OCI-LY7 (cell line): ENCODE data around the gene ASCL5.

Source experiments
- CTCF ChIP-seq: fragments of 200-600 bp; sonication (generic); conservative IDR thresholded peaks from 2 replicates; pipeline ENCODE4 v1.5.1; 2014; ENCODE audit warnings: mild to moderate bottlenecking, antibody characterized with exemption, low read length, moderate library complexity, mixed read lengths
- EZH2phosphoT487 ChIP-seq: fragments of 200-600 bp; sonication (generic); IDR thresholded peaks from 2 replicates; pipeline ENCODE4 v1.6.1; 2018; ENCODE audit warnings: low read depth, borderline replicate concordance, mild to moderate bottlenecking, mixed run types, antibody characterized with exemption, low read length, moderate library complexity, mixed read lengths

DNA sequence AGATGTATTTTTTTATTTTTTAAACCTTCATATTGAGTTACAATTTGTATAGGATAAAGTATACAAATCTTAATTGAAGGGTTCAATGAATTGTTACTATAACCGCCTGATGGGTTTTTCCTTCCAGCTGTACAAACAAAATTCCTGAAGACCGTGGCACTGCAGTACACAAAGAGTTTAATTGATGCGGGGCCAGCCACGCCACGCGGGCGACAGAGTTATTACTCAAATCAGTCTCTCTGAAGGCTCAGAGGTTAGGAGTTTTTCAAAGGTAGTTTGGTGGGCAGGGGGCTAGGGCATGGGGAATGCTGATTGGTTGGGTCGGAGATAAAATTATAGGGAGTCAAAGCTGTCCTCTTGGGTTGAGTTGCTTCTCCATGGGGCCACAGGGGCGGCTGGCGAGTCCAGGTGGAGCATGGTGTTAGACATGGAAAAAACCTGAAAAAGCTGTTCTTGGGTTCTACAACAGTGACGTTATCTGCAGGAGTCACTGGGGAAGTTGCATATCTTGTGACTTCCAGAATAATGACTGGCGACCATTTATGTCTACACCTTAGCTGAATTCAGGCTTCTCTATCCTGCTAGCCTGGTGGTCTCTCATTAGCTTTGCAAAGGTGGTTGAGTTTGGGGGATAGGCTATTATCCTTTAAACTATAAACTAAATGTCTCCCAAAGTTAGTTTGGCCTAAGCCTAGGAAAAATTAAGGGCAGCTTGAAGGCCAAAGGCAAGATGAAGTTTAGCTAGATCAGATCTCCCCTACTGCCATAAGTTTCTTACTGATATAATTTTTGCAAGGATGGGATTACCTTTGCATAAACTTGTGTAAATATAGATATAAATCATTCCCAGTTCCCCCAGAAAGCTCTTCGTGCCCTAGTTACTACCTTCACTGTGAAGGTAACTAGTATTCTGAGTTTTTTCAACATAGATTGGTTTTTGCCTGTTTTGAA, 40.3 kb upstream of the ASCL5 start:
- TF ChIP-seq CTCF (no peak), EZH2phosphoT487 (no peak)
